ENCODE measurements around the gene SMURF2. TPM values are rescaled to one million over a fixed set of nuclear protein-coding genes. Genes with fewer than 3 reads are reported as not detected.
"Not testable (repeated sequence)": the region's sequence is repeated elsewhere in the genome, so short reads cannot be mapped to it uniquely, and the experiment has no call there.

The SMURF2 gene
- total and polyA plus RNA-seq, 2 donors (not counting 1 experiment from before 2014, with no cell fraction given) = 96.3 to 108 TPM

GRCh38 chr17:64607862-64608565 is 54.1 kb downstream of the SMURF2 start:
- no peaks in the 10 kb centered on the region for H3K36me3 ChIP-seq (ENCODE audit: control insufficient read depth, insufficient read depth, low read length)
- no peak overlapping the region for H3K4me2 ChIP-seq (ENCODE audit: extremely low read depth, insufficient read depth, low read length)
- no peaks in the 10 kb centered on the region for H3K9me3 ChIP-seq (ENCODE audit: control insufficient read depth, insufficient read depth, low read depth, low read length)
- H3K79me2 ChIP-seq (ENCODE audit: control insufficient read depth, insufficient read depth, low read length) = peaks cover 93% of the 10 kb centered on the region
- no peak for DNase-seq (ENCODE audit: low read depth in 2 of 2)
- peaks cover 2% of the 10 kb centered on the region for H4K20me1 ChIP-seq (ENCODE audit: control insufficient read depth, extremely low read depth, insufficient read depth, low read length)
- H3K27me3 ChIP-seq (ENCODE audit: control insufficient read depth, insufficient read depth, low read length) = no peaks in the 10 kb centered on the region
- H3K4me3 ChIP-seq (replicated peaks in 1 of 4; ENCODE audit: control extremely low read depth in 1 of 4, insufficient read depth in 1 of 4, low read depth in 3 of 4, low read length in 4 of 4) = no peak overlapping the region
- TF ChIP-seq CTCF (conservative IDR thresholded peaks at IDR 0.05 in 1 of 2, IDR thresholded peaks at IDR 0.05 in 1 of 2; ENCODE audit: low read depth in 1 of 2, low read length in 2 of 2) (no peak), EZH2 (IDR thresholded peaks at IDR 0.05; ENCODE audit: low read length, missing control alignments) (no peak)
- H3K9ac ChIP-seq (ENCODE audit: insufficient read depth, low read length) = no peak overlapping the region
- H2AFZ ChIP-seq (ENCODE audit: low read length) = no peak overlapping the region
- H3K4me1 ChIP-seq (ENCODE audit: control insufficient read depth, extremely low read depth, insufficient read depth, low read length) = peaks cover 2% of the 10 kb centered on the region
- H3K27ac ChIP-seq (ENCODE audit: insufficient read depth, low read length) = no peak overlapping the region

GRCh38 chr17:64604532-64604931 is 57.6 kb downstream of the SMURF2 start:
- not testable (repeated sequence) for H3K4me1 ChIP-seq (ENCODE audit: control insufficient read depth, extremely low read depth, insufficient read depth, low read length); H3K9me3 ChIP-seq (ENCODE audit: control insufficient read depth, insufficient read depth, low read depth, low read length); H3K27ac ChIP-seq (ENCODE audit: insufficient read depth, low read length); H3K4me2 ChIP-seq (ENCODE audit: extremely low read depth, insufficient read depth, low read length); H3K4me3 ChIP-seq (replicated peaks in 1 of 4; ENCODE audit: control extremely low read depth in 1 of 4, insufficient read depth in 1 of 4, low read depth in 3 of 4, low read length in 4 of 4); DNase-seq (ENCODE audit: low read depth in 2 of 2); H2AFZ ChIP-seq (ENCODE audit: low read length); H4K20me1 ChIP-seq (ENCODE audit: control insufficient read depth, extremely low read depth, insufficient read depth, low read length); H3K36me3 ChIP-seq (ENCODE audit: control insufficient read depth, insufficient read depth, low read length); H3K27me3 ChIP-seq (ENCODE audit: control insufficient read depth, insufficient read depth, low read length); H3K9ac ChIP-seq (ENCODE audit: insufficient read depth, low read length)
- H3K79me2 ChIP-seq (ENCODE audit: control insufficient read depth, insufficient read depth, low read length) = peaks cover 96% of the 10 kb centered on the region

- no peak for DNase-seq (ENCODE audit: low read depth in 2 of 2)
- Histone ChIP-seq H3K4me2 (ENCODE audit: extremely low read depth, insufficient read depth, low read length) (no peak overlapping the region), H2AFZ (ENCODE audit: low read length) (no peak overlapping the region), H3K9ac (ENCODE audit: insufficient read depth, low read length) (no peak overlapping the region), H3K9me3 (ENCODE audit: control insufficient read depth, insufficient read depth, low read depth, low read length) (no peaks in the 10 kb centered on the region), H3K79me2 (ENCODE audit: control insufficient read depth, insufficient read depth, low read length) (peaks cover 97% of the 10 kb centered on the region), H3K27me3 (ENCODE audit: control insufficient read depth, insufficient read depth, low read length) (no peaks in the 10 kb centered on the region), H4K20me1 (ENCODE audit: control insufficient read depth, extremely low read depth, insufficient read depth, low read length) (peaks cover 4% of the 10 kb centered on the region), H3K4me3 (replicated peaks in 1 of 4; ENCODE audit: control extremely low read depth in 1 of 4, insufficient read depth in 1 of 4, low read depth in 3 of 4, low read length in 4 of 4) (no peak overlapping the region), H3K4me1 (ENCODE audit: control insufficient read depth, extremely low read depth, insufficient read depth, low read length) (peaks cover 2% of the 10 kb centered on the region), H3K36me3 (ENCODE audit: control insufficient read depth, insufficient read depth, low read length) (no peaks in the 10 kb centered on the region), H3K27ac (ENCODE audit: insufficient read depth, low read length) (no peak overlapping the region)
- no peak for TF ChIP-seq EZH2 (IDR thresholded peaks at IDR 0.05; ENCODE audit: low read length, missing control alignments)
- no peak for TF ChIP-seq CTCF (conservative IDR thresholded peaks at IDR 0.05 in 1 of 2, IDR thresholded peaks at IDR 0.05 in 1 of 2; ENCODE audit: low read depth in 1 of 2, low read length in 2 of 2)
Measured at GRCh38 chr17:64603987-64604386, 58.1 kb downstream of the SMURF2 start.
